GM12864 (cell line): ENCODE results near the gene CDH2.

Source experiments
- DNase-seq: peaks from one replicate; pipeline ENCODE4 v3.0.0-alpha.2; 2011; ENCODE audit warnings: low read depth
- H3K4me3 ChIP-seq: 2 replicates; pipeline ENCODE4 v1.5.1; 2011; ENCODE audit warnings: mild to moderate bottlenecking, low read depth, low read length, control low read depth
- CTCF ChIP-seq: IDR thresholded peaks from 2 replicates; pipeline ENCODE4 v1.5.1; 2011; ENCODE audit warnings: low read depth, mild to moderate bottlenecking, moderate library complexity, low read length, control low read depth, inconsistent platforms; ENCODE audit errors: missing control alignments

CDH2 gene

GRCh38 chr18:28112056-28112470 is 64.9 kb downstream of the CDH2 start:
- DNase-seq = no peak
- no peak for TF ChIP-seq CTCF
- H3K4me3 ChIP-seq = no peak overlapping the region

- TF ChIP-seq CTCF = no peak
- no peak for DNase-seq
- H3K4me3 ChIP-seq = no peak overlapping the region
These were observed 66.0 kb downstream of the CDH2 start for GRCh38 chr18:28110924-28111323.

- DNase-seq = no peak
- no peak overlapping the region for H3K4me3 ChIP-seq
- no peak for TF ChIP-seq CTCF
These were observed 67.0 kb downstream of the CDH2 start for GRCh38 chr18:28109781-28110560.

GRCh38 chr18:28108814-28109213 is 68.1 kb downstream of the CDH2 start:
- DNase-seq = no peak
- H3K4me3 ChIP-seq = no peak overlapping the region
- no peak for TF ChIP-seq CTCF

- no peak overlapping the region for H3K4me3 ChIP-seq
- DNase-seq = no peak
- no peak for TF ChIP-seq CTCF
These were observed 68.7 kb downstream of the CDH2 start for GRCh38 chr18:28108254-28108653.

- TF ChIP-seq CTCF = no peak
- no peak for DNase-seq
- H3K4me3 ChIP-seq = no peak overlapping the region
These were observed 77.7 kb downstream of the CDH2 start for GRCh38 chr18:28099237-28099636.

- no peak overlapping the region for H3K4me3 ChIP-seq
- no peak for TF ChIP-seq CTCF
- no peak for DNase-seq
These were observed 81.3 kb downstream of the CDH2 start for GRCh38 chr18:28095631-28096030.
